Stimulated activated CD4-positive, alpha-beta T cell treated with anti-CD3 and anti-CD28 coated beads, TNF-alpha, amount 100 ng/mL, for 24 hours (primary cell): ENCODE results near the gene CGNL1.

Experiments
- DNase-seq, 3 experiments: peaks; one replicate each; pipeline ENCODE4 v3.0.0-alpha.2; 2020; ENCODE audit warnings: low read depth in 3 of 3

The CGNL1 gene

GRCh38 chr15:57457726-57458125, 81.4 kb downstream of the CGNL1 start:
- DNase-seq = no peak

- no peak for DNase-seq
These were observed 82.1 kb downstream of the CGNL1 start for GRCh38 chr15:57458356-57458781.

GRCh38 chr15:57460208-57460816, 84.0 kb downstream of the CGNL1 start:
- no peak for DNase-seq

- DNase-seq = no peak
These were observed 85.2 kb downstream of the CGNL1 start for GRCh38 chr15:57461541-57461940.

- DNase-seq = no peak
These were observed 86.1 kb downstream of the CGNL1 start for GRCh38 chr15:57462381-57462780.

- no peak for DNase-seq
These were observed 87.1 kb downstream of the CGNL1 start for GRCh38 chr15:57463360-57463759.

- no peak for DNase-seq
These were observed 88.2 kb downstream of the CGNL1 start for GRCh38 chr15:57464480-57464879.

GRCh38 chr15:57468486-57468885, 92.2 kb downstream of the CGNL1 start:
- DNase-seq = no peak

GRCh38 chr15:57470543-57470942, 94.2 kb downstream of the CGNL1 start:
- no peak for DNase-seq

GRCh38 chr15:57472861-57473260, 96.6 kb downstream of the CGNL1 start:
- no peak for DNase-seq

GRCh38 chr15:57476533-57476975, 100.2 kb downstream of the CGNL1 start:
- DNase-seq = no peak

GRCh38 chr15:57477736-57478522, 101.6 kb downstream of the CGNL1 start:
- no peak for DNase-seq

- DNase-seq = no peak
These were observed 102.7 kb downstream of the CGNL1 start for GRCh38 chr15:57479005-57479404.

GRCh38 chr15:57481038-57481705, 104.9 kb downstream of the CGNL1 start:
- no peak for DNase-seq

GRCh38 chr15:57485869-57486268, 109.6 kb downstream of the CGNL1 start:
- DNase-seq = no peak

GRCh38 chr15:57486833-57487232, 110.5 kb downstream of the CGNL1 start:
- DNase-seq = no peak

- no peak for DNase-seq
These were observed 112.8 kb downstream of the CGNL1 start for GRCh38 chr15:57489122-57489521.

- DNase-seq = no peak
These were observed 117.0 kb downstream of the CGNL1 start for GRCh38 chr15:57493351-57493750.

- DNase-seq = no peak
These were observed 118.3 kb downstream of the CGNL1 start for GRCh38 chr15:57494581-57494980.

- no peak for DNase-seq
These were observed 118.7 kb downstream of the CGNL1 start for GRCh38 chr15:57495041-57495440.

GRCh38 chr15:57495554-57496165, 119.4 kb downstream of the CGNL1 start:
- DNase-seq = no peak

- DNase-seq = no peak
These were observed 120.3 kb downstream of the CGNL1 start for GRCh38 chr15:57496594-57496945.
